ENCODE measurements around the gene INHBA.

The INHBA gene

GRCh38 chr7:41702635-41703371, at the start of gene INHBA:
Gene INHBA, minus strand, starts transcription at chr7:41703090. Its CDS starts 2,716 bp downstream, at chr7:41700374.
- DNase-seq (ENCODE audit: low read depth): no peak

GRCh38 chr7:41752615-41753014, 49.7 kb upstream of the INHBA start:
- no peak for DNase-seq (ENCODE audit: low read depth)

GRCh38 chr7:41750661-41751540, 48.0 kb upstream of the INHBA start:
- no peak for DNase-seq (ENCODE audit: low read depth)

GRCh38 chr7:41747961-41748360, 45.1 kb upstream of the INHBA start:
- no peak for DNase-seq (ENCODE audit: low read depth)

- DNase-seq (ENCODE audit: low read depth): no peak
Measured at GRCh38 chr7:41745451-41745850, 42.6 kb upstream of the INHBA start.

- no peak for DNase-seq (ENCODE audit: low read depth)
Measured at GRCh38 chr7:41744161-41744560, 41.3 kb upstream of the INHBA start.

- DNase-seq (ENCODE audit: low read depth): no peak
Measured at GRCh38 chr7:41742401-41743020, 39.6 kb upstream of the INHBA start.

GRCh38 chr7:41738806-41739205, 35.9 kb upstream of the INHBA start:
- DNase-seq (ENCODE audit: low read depth): no peak

GRCh38 chr7:41738336-41738735, 35.4 kb upstream of the INHBA start:
- no peak for DNase-seq (ENCODE audit: low read depth)

GRCh38 chr7:41735206-41735605, 32.3 kb upstream of the INHBA start:
- no peak for DNase-seq (ENCODE audit: low read depth)

- DNase-seq (ENCODE audit: low read depth): no peak
Measured at GRCh38 chr7:41732843-41733306, 30.0 kb upstream of the INHBA start.

- DNase-seq (ENCODE audit: low read depth): no peak
Measured at GRCh38 chr7:41732436-41732785, 29.5 kb upstream of the INHBA start.

GRCh38 chr7:41731493-41732435, 28.9 kb upstream of the INHBA start:
- DNase-seq (ENCODE audit: low read depth): no peak

- DNase-seq (ENCODE audit: low read depth): no peak
Measured at GRCh38 chr7:41730668-41731067, 27.8 kb upstream of the INHBA start.

- no peak for DNase-seq (ENCODE audit: low read depth)
Measured at GRCh38 chr7:41730161-41730560, 27.3 kb upstream of the INHBA start.

- no peak for DNase-seq (ENCODE audit: low read depth)
Measured at GRCh38 chr7:41729059-41729458, 26.2 kb upstream of the INHBA start.

- DNase-seq (ENCODE audit: low read depth): no peak
Measured at GRCh38 chr7:41725013-41725412, 22.1 kb upstream of the INHBA start.

- DNase-seq (ENCODE audit: low read depth): no peak
Measured at GRCh38 chr7:41720886-41721285, 18.0 kb upstream of the INHBA start.

GRCh38 chr7:41720046-41720445, 17.2 kb upstream of the INHBA start:
- no peak for DNase-seq (ENCODE audit: low read depth)

- DNase-seq (ENCODE audit: low read depth): no peak
Measured at GRCh38 chr7:41716691-41717090, 13.8 kb upstream of the INHBA start.

GRCh38 chr7:41715000-41715399, 12.1 kb upstream of the INHBA start:
- DNase-seq (ENCODE audit: low read depth): no peak
